ENCODE results near the gene LIX1. TPM values are rescaled to one million over a fixed set of nuclear protein-coding genes. Genes with fewer than 3 reads are reported as not detected.

The LIX1 gene
- total RNA-seq, 1 experiment from 2014 or later, result not detected

GRCh38 chr5:97127727-97128126 lies 14.7 kb downstream of the LIX1 start:
- H3K9me3 ChIP-seq (ENCODE audit: low read length), result no peaks in the 10 kb centered on the region
- H3K36me3 ChIP-seq (ENCODE audit: low read depth, low read length), result no peaks in the 10 kb centered on the region
- no peak overlapping the region for H3K4me3 ChIP-seq (ENCODE audit: low read length)
- no peaks in the 10 kb centered on the region for H3F3A ChIP-seq (ENCODE audit: low read length, unreplicated experiment)
- peaks cover 29% of the 10 kb centered on the region for H3K27me3 ChIP-seq (ENCODE audit: low read length)
- no peak overlapping the region for H2AFZ ChIP-seq (ENCODE audit: low read length)
- no peaks in the 10 kb centered on the region; the same call in 1 of the 2 replicates for H3K9me2 ChIP-seq (replicated peaks; ENCODE audit: low read length)
- H3K4me2 ChIP-seq (ENCODE audit: low read length), result no peak overlapping the region
- no peaks in the 10 kb centered on the region for H4K20me1 ChIP-seq (ENCODE audit: low read length)
- intact Hi-C loops (cut with micrococcal nuclease), result no loop called here
- DNase-seq (no peak), ATAC-seq (no peak)
- ChIA-PET POLR2A (ENCODE audit: unreplicated experiment) (no interaction called here), CTCF (no interaction called here)
- H3K9ac ChIP-seq (ENCODE audit: low read length), result no peak overlapping the region
- H3K79me2 ChIP-seq (ENCODE audit: low read length), result no peaks in the 10 kb centered on the region
- BruUV-seq (replicated peaks), result no TSS peak
- TF ChIP-seq CTCF (conservative IDR thresholded peaks at IDR 0.05; ENCODE audit: low read depth, low read length) (no peak), EZH2 (IDR thresholded peaks at IDR 0.05; ENCODE audit: low read length, unreplicated experiment) (no peak), EZH2phosphoT487 (IDR thresholded peaks at IDR 0.05; ENCODE audit: borderline replicate concordance, low read length) (no peak)
- H3K27ac ChIP-seq (ENCODE audit: low read length), result no peak overlapping the region
- 0 out of 2 replicates have a peak, but pooled peaks cover 10% of the 10 kb centered on the region for H3K4me1 ChIP-seq (ENCODE audit: insufficient read depth, low read length)

GRCh38 chr5:97125125-97125683 lies 17.2 kb downstream of the LIX1 start:
- Histone ChIP-seq H3K4me3 (ENCODE audit: low read length) (no peak overlapping the region), H3K9me3 (ENCODE audit: low read length) (no peaks in the 10 kb centered on the region), H2AFZ (ENCODE audit: low read length) (no peak overlapping the region), H3K36me3 (ENCODE audit: low read depth, low read length) (no peaks in the 10 kb centered on the region), H3K79me2 (ENCODE audit: low read length) (no peaks in the 10 kb centered on the region), H3F3A (ENCODE audit: low read length, unreplicated experiment) (no peaks in the 10 kb centered on the region), H3K27me3 (ENCODE audit: low read length) (peaks cover 34% of the 10 kb centered on the region), H3K4me2 (ENCODE audit: low read length) (no peak overlapping the region), H3K4me1 (ENCODE audit: insufficient read depth, low read length) (0 out of 2 replicates have a peak, but pooled peaks cover 10% of the 10 kb centered on the region), H3K9me2 (replicated peaks; ENCODE audit: low read length) (no peaks in the 10 kb centered on the region; the same call in 1 of the 2 replicates), H4K20me1 (ENCODE audit: low read length) (no peaks in the 10 kb centered on the region), H3K27ac (ENCODE audit: low read length) (no peak overlapping the region), H3K9ac (ENCODE audit: low read length) (no peak overlapping the region)
- DNase-seq (no peak), ATAC-seq (no peak)
- ChIA-PET POLR2A (ENCODE audit: unreplicated experiment) (no interaction called here), CTCF (no interaction called here)
- no TSS peak for BruUV-seq (replicated peaks)
- TF ChIP-seq EZH2phosphoT487 (IDR thresholded peaks at IDR 0.05; ENCODE audit: borderline replicate concordance, low read length) (no peak), CTCF (conservative IDR thresholded peaks at IDR 0.05; ENCODE audit: low read depth, low read length) (no peak), EZH2 (IDR thresholded peaks at IDR 0.05; ENCODE audit: low read length, unreplicated experiment) (no peak)
- intact Hi-C loops (cut with micrococcal nuclease), result no loop called here

- POLR2A ChIA-PET (ENCODE audit: unreplicated experiment), result no interaction called here
- ATAC-seq, result peak; percentile 29; the same call in 1 of the 2 replicates
These were observed 18.1 kb downstream of the LIX1 start for GRCh38 chr5:97124335-97124734.

More at GRCh38 chr5:97124335-97124734, 18.1 kb downstream of the LIX1 start:
- Histone ChIP-seq H4K20me1 (ENCODE audit: low read length) (no peaks in the 10 kb centered on the region), H3K9me3 (ENCODE audit: low read length) (no peaks in the 10 kb centered on the region), H3K27ac (ENCODE audit: low read length) (no peak overlapping the region), H3K9ac (ENCODE audit: low read length) (no peak overlapping the region), H3F3A (ENCODE audit: low read length, unreplicated experiment) (no peaks in the 10 kb centered on the region), H3K9me2 (replicated peaks; ENCODE audit: low read length) (no peaks in the 10 kb centered on the region), H3K36me3 (ENCODE audit: low read depth, low read length) (no peaks in the 10 kb centered on the region), H3K79me2 (ENCODE audit: low read length) (no peaks in the 10 kb centered on the region), H3K4me3 (ENCODE audit: low read length) (no peak overlapping the region), H2AFZ (ENCODE audit: low read length) (no peak overlapping the region), H3K27me3 (ENCODE audit: low read length) (peaks cover 28% of the 10 kb centered on the region), H3K4me1 (ENCODE audit: insufficient read depth, low read length) (0 out of 2 replicates have a peak, but pooled peaks cover 10% of the 10 kb centered on the region), H3K4me2 (ENCODE audit: low read length) (no peak overlapping the region)
- intact Hi-C loops (cut with micrococcal nuclease), result no loop called here
- CTCF ChIA-PET, result interaction anchor here (0.5 kb wide), 1 partner anchor 83 kb away, joined by 7 read pairs; no protein-coding TSS in a partner anchor
- TF ChIP-seq CTCF (conservative IDR thresholded peaks at IDR 0.05; ENCODE audit: low read depth, low read length) (no peak), EZH2phosphoT487 (IDR thresholded peaks at IDR 0.05; ENCODE audit: borderline replicate concordance, low read length) (no peak), EZH2 (IDR thresholded peaks at IDR 0.05; ENCODE audit: low read length, unreplicated experiment) (no peak)
- no TSS peak for BruUV-seq (replicated peaks)
- DNase-seq, result peak; percentile 59
